Lower leg skin (tissue), 3 donors: ENCODE measurements around the gene CYP2D6.
"Not testable (repeated sequence)": the region's sequence is repeated elsewhere in the genome, so short reads cannot be mapped to it uniquely, and the experiment has no call there.

Experiments
- CTCF ChIP-seq, 3 donors: fragments of 450-650 bp; IDR thresholded peaks; one replicate each; pipeline ENCODE4 v1.5.1; 2016; ENCODE audit warnings: antibody characterized with exemption in 3 of 3, mild to moderate bottlenecking in 3 of 3, moderate library complexity in 2 of 3
- POLR2A ChIP-seq, 2 donors: fragments of 450-650 bp; IDR thresholded peaks; one replicate each; pipeline ENCODE4 v1.6.1; 2016 to 2017; ENCODE audit warnings: antibody characterized with exemption in 2 of 2, mild to moderate bottlenecking in 1 of 2, moderate library complexity in 1 of 2

- TF ChIP-seq POLR2A, CTCF (IDR thresholded peaks at IDR 0.05): not testable (repeated sequence)
Measured at GRCh38 chr22:42104332-42104860, 26.2 kb downstream of the CYP2D6 start.
